Ovary (tissue), 3 donors: ENCODE measurements around the gene THADA.

Source experiments
- EP300 ChIP-seq: sonication (generic); formaldehyde crosslinking; IDR thresholded peaks from one replicate; pipeline ENCODE4 v1.6.1; 2017; ENCODE audit warnings: antibody characterized with exemption
- POLR2A ChIP-seq: fragments of 450-650 bp; IDR thresholded peaks from one replicate; pipeline ENCODE4 v1.6.1; 2017; ENCODE audit warnings: antibody characterized with exemption, mild to moderate bottlenecking, moderate library complexity
- TF ChIP-seq, protein P1 (sequence below), 3 donors: fragments of 450-650 bp in 2 of 3; fragments of 200-600 bp in 1 of 3; IDR thresholded peaks; one replicate each; pipeline versions ENCODE4 v1.5.1 to v1.8.0; 2016 to 2022; ENCODE audit warnings: antibody characterized with exemption in 3 of 3, mild to moderate bottlenecking in 1 of 3
- donor health status: DM: no; HTN: no; CAD: no.

DNA sequence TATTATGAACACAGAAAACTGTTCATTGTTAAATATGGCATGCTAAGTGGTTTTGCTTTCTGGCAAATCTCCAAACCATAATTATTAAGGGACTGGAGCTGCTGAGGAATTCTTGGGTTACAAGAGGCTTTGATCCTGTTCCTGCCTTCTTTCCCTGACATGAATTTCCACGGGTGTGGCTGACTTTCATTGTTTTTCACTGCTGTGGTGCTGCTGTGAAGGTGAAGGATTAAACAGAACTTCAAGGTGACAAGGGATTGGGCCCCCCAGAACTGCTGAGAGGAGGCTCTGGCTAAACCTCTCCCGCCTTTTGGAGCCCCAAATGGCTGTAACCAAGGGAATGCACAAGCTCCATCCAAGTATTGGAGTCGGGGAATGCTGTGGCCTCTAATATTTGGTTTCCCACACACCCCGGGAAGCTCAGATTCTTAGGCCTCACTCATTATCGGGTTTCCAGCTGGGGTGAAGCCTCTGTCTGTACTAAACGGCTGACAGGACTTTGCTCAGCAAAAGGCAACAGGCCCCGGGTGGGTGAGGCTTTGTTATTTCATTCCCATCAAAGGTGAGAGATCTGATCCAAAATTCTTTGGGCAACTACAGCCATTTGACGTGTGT, 340.4 kb downstream of the THADA start:
- TF ChIP-seq POLR2A = no peak
- TF ChIP-seq, protein P1, sequence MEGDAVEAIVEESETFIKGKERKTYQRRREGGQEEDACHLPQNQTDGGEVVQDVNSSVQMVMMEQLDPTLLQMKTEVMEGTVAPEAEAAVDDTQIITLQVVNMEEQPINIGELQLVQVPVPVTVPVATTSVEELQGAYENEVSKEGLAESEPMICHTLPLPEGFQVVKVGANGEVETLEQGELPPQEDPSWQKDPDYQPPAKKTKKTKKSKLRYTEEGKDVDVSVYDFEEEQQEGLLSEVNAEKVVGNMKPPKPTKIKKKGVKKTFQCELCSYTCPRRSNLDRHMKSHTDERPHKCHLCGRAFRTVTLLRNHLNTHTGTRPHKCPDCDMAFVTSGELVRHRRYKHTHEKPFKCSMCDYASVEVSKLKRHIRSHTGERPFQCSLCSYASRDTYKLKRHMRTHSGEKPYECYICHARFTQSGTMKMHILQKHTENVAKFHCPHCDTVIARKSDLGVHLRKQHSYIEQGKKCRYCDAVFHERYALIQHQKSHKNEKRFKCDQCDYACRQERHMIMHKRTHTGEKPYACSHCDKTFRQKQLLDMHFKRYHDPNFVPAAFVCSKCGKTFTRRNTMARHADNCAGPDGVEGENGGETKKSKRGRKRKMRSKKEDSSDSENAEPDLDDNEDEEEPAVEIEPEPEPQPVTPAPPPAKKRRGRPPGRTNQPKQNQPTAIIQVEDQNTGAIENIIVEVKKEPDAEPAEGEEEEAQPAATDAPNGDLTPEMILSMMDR (IDR thresholded peaks at IDR 0.05) = no peak
- TF ChIP-seq EP300 = no peak
